ENCODE measurements around the gene ZSCAN5A. TPM values are rescaled to one million over a fixed set of nuclear protein-coding genes. Genes with fewer than 3 reads are reported as not detected.

ZSCAN5A gene
- polyA plus RNA-seq (2012; rRNA removed): 6.8 and 11.7 TPM in 2 replicates
- polyA plus RNA-seq (2012; cell fraction: cytosol; rRNA removed): 5.3 and 5.8 TPM in 2 replicates
- polyA plus RNA-seq (2012; cell fraction: nucleus; rRNA removed): 6.7 and 8.1 TPM in 2 replicates

- H3F3A ChIP-seq (replicated peaks; ENCODE audit: insufficient read depth): peaks cover 4% of the 10 kb centered on the region
- DNase-seq: peak; percentile 96
- peak within 1 kb of the TSS; percentile 77 to 89 for H3K4me3 ChIP-seq (ENCODE audit: low read depth in 2 of 2, low read length in 1 of 2)
- H3K4me1 ChIP-seq (ENCODE audit: control insufficient read depth in 1 of 2, insufficient read depth in 2 of 2, low read depth in 1 of 2, low read length in 1 of 2): peaks cover 0 to 13% of the 10 kb centered on the region in 2 experiments; a peak in 2 of 4 replicates
- no peaks in the 10 kb centered on the region for H3K9me3 ChIP-seq
- TF ChIP-seq ELF1 (IDR thresholded peaks at IDR 0.05) (peak; percentile 75; the same call in 1 of the 2 replicates), MAX (IDR thresholded peaks at IDR 0.05; ENCODE audit: low read depth) (peak; percentile 29), MXI1 (IDR thresholded peaks at IDR 0.05; ENCODE audit: low read depth, low read length) (peak; percentile 80), SMC3 (IDR thresholded peaks at IDR 0.05; ENCODE audit: low read depth, low read length) (no peak), NRF1 (IDR thresholded peaks at IDR 0.05; ENCODE audit: low read depth, low read length) (peak; percentile 73), MEF2A (IDR thresholded peaks at IDR 0.05; ENCODE audit: borderline replicate concordance, low read depth) (no peak), POLR2AphosphoS5 (IDR thresholded peaks at IDR 0.05; ENCODE audit: low read depth, low read length) (peak; percentile 83), RFX5 (IDR thresholded peaks at IDR 0.05; ENCODE audit: low read length) (peak; percentile 47; the same call in 1 of the 2 replicates), REST (IDR thresholded peaks at IDR 0.05; ENCODE audit: low read depth, low read length) (0 out of 2 replicates have a peak, but pooled peaks have one; percentile 17), CHD2 (IDR thresholded peaks at IDR 0.05; ENCODE audit: low read length, partially characterized antibody) (peak; percentile 22), FOXM1 (IDR thresholded peaks at IDR 0.05; ENCODE audit: low read depth) (no peak), GABPA (IDR thresholded peaks at IDR 0.05; ENCODE audit: low read depth) (peak; percentile 97), SIN3A (IDR thresholded peaks at IDR 0.05; ENCODE audit: borderline replicate concordance, low read depth, low read length) (peak; percentile 57; the same call in 1 of the 2 replicates), TAF1 (IDR thresholded peaks at IDR 0.05; ENCODE audit: borderline replicate concordance, low read depth, low read length) (peak; percentile 60; the same call in 1 of the 2 replicates), EP300 (IDR thresholded peaks at IDR 0.05; ENCODE audit: borderline replicate concordance in 1 of 2, low read depth in 1 of 2, low read length in 1 of 2) (no peak)
- TF ChIP-seq, protein P1, sequence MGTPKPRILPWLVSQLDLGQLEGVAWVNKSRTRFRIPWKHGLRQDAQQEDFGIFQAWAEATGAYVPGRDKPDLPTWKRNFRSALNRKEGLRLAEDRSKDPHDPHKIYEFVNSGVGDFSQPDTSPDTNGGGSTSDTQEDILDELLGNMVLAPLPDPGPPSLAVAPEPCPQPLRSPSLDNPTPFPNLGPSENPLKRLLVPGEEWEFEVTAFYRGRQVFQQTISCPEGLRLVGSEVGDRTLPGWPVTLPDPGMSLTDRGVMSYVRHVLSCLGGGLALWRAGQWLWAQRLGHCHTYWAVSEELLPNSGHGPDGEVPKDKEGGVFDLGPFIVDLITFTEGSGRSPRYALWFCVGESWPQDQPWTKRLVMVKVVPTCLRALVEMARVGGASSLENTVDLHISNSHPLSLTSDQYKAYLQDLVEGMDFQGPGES (IDR thresholded peaks at IDR 0.05; ENCODE audit: low read depth, low read length): no peak
- H3K36me3 ChIP-seq (replicated peaks in 1 of 2; ENCODE audit: control insufficient read depth in 1 of 2, insufficient read depth in 2 of 2, low read length in 1 of 2): peaks cover 16 to 19% of the 10 kb centered on the region in 2 experiments
- peak within 1 kb of the TSS; percentile 98 for H2AFZ ChIP-seq (ENCODE audit: low read depth)
- no peaks in the 10 kb centered on the region for H4K20me1 ChIP-seq (ENCODE audit: insufficient read depth)
- peak within 1 kb of the TSS; percentile 87 for H3K4me2 ChIP-seq
- H3K9ac ChIP-seq: peak within 1 kb of the TSS; percentile 94
- peaks cover 8% of the 10 kb centered on the region for H3K79me2 ChIP-seq (ENCODE audit: insufficient read depth)
- H3K27me3 ChIP-seq (ENCODE audit: insufficient read depth): no peaks in the 10 kb centered on the region
- peak within 1 kb of the TSS; percentile 95 to 99 for H3K27ac ChIP-seq (ENCODE audit: low read depth in 2 of 2, low read length in 1 of 2)
- ChIA-PET POLR2A (interaction anchor here (0.6 kb wide), 2 partner anchors 13 to 54 kb away, joined by 3 to 4 read pairs; no protein-coding TSS in a partner anchor), CTCF (interaction anchor here (0.7 to 7.1 kb wide), 3 partner anchors 19 to 62 kb away, joined by 4 to 42 read pairs (median 14); no protein-coding TSS in a partner anchor)
- H3K9me2 ChIP-seq: no peaks in the 10 kb centered on the region
- WGBS (ENCODE audit: low lambda C conversion rate): 2% methylated on average over 23 of the region's 47 CpGs
Measured at GRCh38 chr19:56314381-56315076, at the start of gene ZSCAN5A. TSS of gene ZSCAN5A (minus strand) at chr19:56314839. CDS start at chr19:56225046, 89,793 bp downstream.
